ENCODE results near the gene WDR62. TPM values are rescaled to one million over a fixed set of nuclear protein-coding genes. Genes with fewer than 3 reads are reported as not detected.

Gene WDR62
- polyA plus RNA-seq, 1 donor from 2014 or later, result 0.35 TPM

GRCh38 chr19:36140304-36141038 is 85.8 kb downstream of the WDR62 start:
- peak overlapping the region; percentile 92 for H3K9ac ChIP-seq (ENCODE audit: low read length)
- peak overlapping the region; percentile 44 for H3K4me2 ChIP-seq (ENCODE audit: low read length)
- H3K27me3 ChIP-seq (ENCODE audit: insufficient read depth, low read depth, low read length), result no peaks in the 10 kb centered on the region
- H3K9me2 ChIP-seq (ENCODE audit: insufficient read depth, low read length), result no peaks in the 10 kb centered on the region
- H4K20me1 ChIP-seq (ENCODE audit: insufficient read depth), result no peaks in the 10 kb centered on the region
- peak overlapping the region; percentile 76 for H2AFZ ChIP-seq (ENCODE audit: low read depth, low read length)
- peak overlapping the region; percentile 98 for H3K4me3 ChIP-seq (ENCODE audit: low read length)
- peaks cover 5% of the 10 kb centered on the region for H3K36me3 ChIP-seq (ENCODE audit: insufficient read depth, low read length)
- H3K79me2 ChIP-seq (replicated peaks; ENCODE audit: insufficient read depth, low read length), result peaks cover 9% of the 10 kb centered on the region
- peak overlapping the region; percentile 89 for H3K27ac ChIP-seq (ENCODE audit: low read length)
- no peak for TF ChIP-seq RAD21 (conservative IDR thresholded peaks at IDR 0.05)
- no peak for TF ChIP-seq SMC3 (conservative IDR thresholded peaks at IDR 0.05; ENCODE audit: poor library complexity)
- TF ChIP-seq MXI1 (conservative IDR thresholded peaks at IDR 0.05; ENCODE audit: poor library complexity, severe bottlenecking), result no peak
- peak; percentile 11 for TF ChIP-seq TAF1 (IDR thresholded peaks at IDR 0.05; ENCODE audit: low read depth)
- no peaks in the 10 kb centered on the region for H3K9me3 ChIP-seq (ENCODE audit: low read length)
- H3F3A ChIP-seq (ENCODE audit: insufficient read depth, low read length, poor library complexity, severe bottlenecking), result no peaks in the 10 kb centered on the region

GRCh38 chr19:36141039-36141927 is 86.6 kb downstream of the WDR62 start:
- Histone ChIP-seq H3K27me3 (ENCODE audit: insufficient read depth, low read depth, low read length) (no peaks in the 10 kb centered on the region), H3K4me2 (ENCODE audit: low read length) (no peak overlapping the region), H3K9me3 (ENCODE audit: low read length) (no peaks in the 10 kb centered on the region), H3K36me3 (ENCODE audit: insufficient read depth, low read length) (peaks cover 13% of the 10 kb centered on the region), H3F3A (ENCODE audit: insufficient read depth, low read length, poor library complexity, severe bottlenecking) (no peaks in the 10 kb centered on the region), H3K9ac (ENCODE audit: low read length) (peak overlapping the region; percentile 92), H3K9me2 (ENCODE audit: insufficient read depth, low read length) (no peaks in the 10 kb centered on the region), H4K20me1 (ENCODE audit: insufficient read depth) (no peaks in the 10 kb centered on the region), H2AFZ (ENCODE audit: low read depth, low read length) (no peak overlapping the region), H3K27ac (ENCODE audit: low read length) (peak overlapping the region; percentile 89), H3K79me2 (replicated peaks; ENCODE audit: insufficient read depth, low read length) (peaks cover 9% of the 10 kb centered on the region), H3K4me3 (ENCODE audit: low read length) (peak overlapping the region; percentile 98)
- TF ChIP-seq TAF1 (IDR thresholded peaks at IDR 0.05; ENCODE audit: low read depth) (peak; percentile 15), CTCF (IDR thresholded peaks at IDR 0.05; ENCODE audit: poor library complexity, severe bottlenecking) (no peak), MXI1 (conservative IDR thresholded peaks at IDR 0.05; ENCODE audit: poor library complexity, severe bottlenecking) (no peak), POLR2AphosphoS5 (IDR thresholded peaks at IDR 0.05) (peak; percentile 74), SMC3 (conservative IDR thresholded peaks at IDR 0.05; ENCODE audit: poor library complexity) (no peak), REST (IDR thresholded peaks at IDR 0.05; ENCODE audit: borderline replicate concordance) (peak; percentile 31), EZH2 (IDR thresholded peaks at IDR 0.05; ENCODE audit: borderline replicate concordance, insufficient read depth, low read length, poor library complexity, severe bottlenecking) (no peak)

Measured in neural cell (in vitro differentiated cells).